ENCODE results near the gene KCNC4. TPM values are rescaled to one million over a fixed set of nuclear protein-coding genes. Genes with fewer than 3 reads are reported as not detected.

KCNC4 gene
- polyA plus RNA-seq, 1 donor from 2014 or later = 0.57 TPM

DNA sequence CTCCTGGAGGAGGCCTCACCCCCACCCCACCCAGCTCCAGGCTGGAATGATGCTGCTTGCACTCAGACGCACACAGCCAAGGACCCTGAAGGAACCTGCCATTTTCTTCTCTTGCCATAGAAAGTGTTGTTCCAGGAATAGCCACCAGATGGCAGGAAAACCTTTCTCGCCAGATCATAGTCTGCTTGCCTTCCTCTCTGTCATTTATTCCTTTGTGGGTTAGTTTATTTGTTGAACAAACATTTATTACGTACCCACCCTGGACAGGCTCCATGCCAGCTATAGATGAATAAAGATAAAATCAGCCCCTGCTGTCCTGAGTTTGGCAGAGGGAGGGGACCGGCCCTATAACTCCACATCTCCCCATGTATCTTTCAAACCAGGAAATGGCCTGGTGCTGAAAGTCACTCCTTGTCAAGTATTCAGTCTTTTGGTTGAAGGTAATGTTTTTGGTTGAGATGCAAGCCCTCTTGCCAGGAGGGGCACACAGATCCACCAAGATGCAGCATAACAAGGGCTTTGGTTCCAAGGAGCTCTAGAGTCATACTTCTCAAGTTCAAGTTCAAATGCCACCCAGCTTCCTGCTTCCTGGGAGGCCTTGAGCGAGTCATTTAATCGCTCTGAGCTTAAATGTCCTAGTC lies 7.0 kb upstream of the KCNC4 start:
- no peak overlapping the region for H2AFZ ChIP-seq (ENCODE audit: low read depth, low read length)
- no peak overlapping the region for H3K27ac ChIP-seq (ENCODE audit: low read length)
- TF ChIP-seq POLR2AphosphoS5 (IDR thresholded peaks at IDR 0.05) = no peak
- peak; percentile 29 for TF ChIP-seq MXI1 (conservative IDR thresholded peaks at IDR 0.05; ENCODE audit: poor library complexity, severe bottlenecking)
- peak; percentile 93 for TF ChIP-seq RAD21 (conservative IDR thresholded peaks at IDR 0.05)
- peak; percentile 92 for TF ChIP-seq CTCF (IDR thresholded peaks at IDR 0.05; ENCODE audit: poor library complexity, severe bottlenecking)
- TF ChIP-seq SMC3 (conservative IDR thresholded peaks at IDR 0.05; ENCODE audit: poor library complexity) = peak; percentile 98
- TF ChIP-seq EZH2 (IDR thresholded peaks at IDR 0.05; ENCODE audit: borderline replicate concordance, insufficient read depth, low read length, poor library complexity, severe bottlenecking) = no peak
- TF ChIP-seq REST (IDR thresholded peaks at IDR 0.05; ENCODE audit: borderline replicate concordance) = no peak
- TF ChIP-seq TAF1 (IDR thresholded peaks at IDR 0.05; ENCODE audit: low read depth) = no peak
- TF ChIP-seq EP300 (conservative IDR thresholded peaks at IDR 0.05; ENCODE audit: poor library complexity, severe bottlenecking) = no peak

GRCh38 chr1:110205156-110205555 lies 5.0 kb upstream of the KCNC4 start:
- H3K27ac ChIP-seq (ENCODE audit: low read length) = no peak overlapping the region
- no peaks in the 10 kb centered on the region for H4K20me1 ChIP-seq (ENCODE audit: insufficient read depth)
- H3K36me3 ChIP-seq (ENCODE audit: insufficient read depth, low read length) = no peaks in the 10 kb centered on the region
- peaks cover 9% of the 10 kb centered on the region for H3K27me3 ChIP-seq (ENCODE audit: insufficient read depth, low read depth, low read length)
- no peak for TF ChIP-seq EP300 (conservative IDR thresholded peaks at IDR 0.05; ENCODE audit: poor library complexity, severe bottlenecking)
- no peak for TF ChIP-seq EZH2 (IDR thresholded peaks at IDR 0.05; ENCODE audit: borderline replicate concordance, insufficient read depth, low read length, poor library complexity, severe bottlenecking)
- no peak for TF ChIP-seq SMC3 (conservative IDR thresholded peaks at IDR 0.05; ENCODE audit: poor library complexity)
- TF ChIP-seq REST (IDR thresholded peaks at IDR 0.05; ENCODE audit: borderline replicate concordance) = no peak
- TF ChIP-seq RAD21 (conservative IDR thresholded peaks at IDR 0.05) = no peak
- TF ChIP-seq CTCF (IDR thresholded peaks at IDR 0.05; ENCODE audit: poor library complexity, severe bottlenecking) = no peak
- no peak for TF ChIP-seq POLR2AphosphoS5 (IDR thresholded peaks at IDR 0.05)
- TF ChIP-seq MXI1 (conservative IDR thresholded peaks at IDR 0.05; ENCODE audit: poor library complexity, severe bottlenecking) = no peak
- no peak for TF ChIP-seq TAF1 (IDR thresholded peaks at IDR 0.05; ENCODE audit: low read depth)
- no peak overlapping the region for H2AFZ ChIP-seq (ENCODE audit: low read depth, low read length)
- no peak overlapping the region for H3K4me3 ChIP-seq (ENCODE audit: low read length)
- H3K79me2 ChIP-seq (replicated peaks; ENCODE audit: insufficient read depth, low read length) = no peaks in the 10 kb centered on the region
- peaks cover 6% of the 10 kb centered on the region for H3F3A ChIP-seq (ENCODE audit: insufficient read depth, low read length, poor library complexity, severe bottlenecking)
- H3K4me2 ChIP-seq (ENCODE audit: low read length) = no peak overlapping the region
- H3K9me3 ChIP-seq (ENCODE audit: low read length) = no peaks in the 10 kb centered on the region
- no peaks in the 10 kb centered on the region for H3K9me2 ChIP-seq (ENCODE audit: insufficient read depth, low read length)
- H3K9ac ChIP-seq (ENCODE audit: low read length) = no peak overlapping the region

More for the DNA sequence above, 7.0 kb upstream of the KCNC4 start:
- Histone ChIP-seq H3K36me3 (ENCODE audit: insufficient read depth, low read length) (no peaks in the 10 kb centered on the region), H3K4me3 (ENCODE audit: low read length) (no peak overlapping the region), H3K9ac (ENCODE audit: low read length) (no peak overlapping the region), H3K4me2 (ENCODE audit: low read length) (no peak overlapping the region), H3K79me2 (replicated peaks; ENCODE audit: insufficient read depth, low read length) (no peaks in the 10 kb centered on the region), H3K9me2 (ENCODE audit: insufficient read depth, low read length) (no peaks in the 10 kb centered on the region), H4K20me1 (ENCODE audit: insufficient read depth) (no peaks in the 10 kb centered on the region), H3K27me3 (ENCODE audit: insufficient read depth, low read depth, low read length) (no peaks in the 10 kb centered on the region), H3F3A (ENCODE audit: insufficient read depth, low read length, poor library complexity, severe bottlenecking) (no peaks in the 10 kb centered on the region), H3K9me3 (ENCODE audit: low read length) (no peaks in the 10 kb centered on the region)
